ENCODE measurements around the gene USP17L19.
"Not testable (repeated sequence)": the region's sequence is repeated elsewhere in the genome, so short reads cannot be mapped to it uniquely, and the experiment has no call there.

GRCh38 chr4:9215105-9215504, 38.1 kb upstream of the USP17L19 start, which contains the start of gene USP17L11:
- TF ChIP-seq CTCF (IDR thresholded peaks at IDR 0.05; ENCODE audit: insufficient read depth, low read length, poor library complexity, severe bottlenecking); EZH2phosphoT487 (conservative IDR thresholded peaks at IDR 0.05; ENCODE audit: low read length): not testable (repeated sequence)
